GM15510 (cell line): ENCODE measurements around the gene RHOG.
A peak's percentile ranks its signal among the peaks of the same experiment; 100 is the strongest.

ENCODE experiments used
- POLR2A ChIP-seq: IDR thresholded peaks from 3 replicates; pipeline ENCODE4 v1.6.1; 2011; ENCODE audit warnings: borderline replicate concordance; ENCODE audit not compliant: insufficient read length; ENCODE audit errors: extremely low read depth

RHOG gene

DNA sequence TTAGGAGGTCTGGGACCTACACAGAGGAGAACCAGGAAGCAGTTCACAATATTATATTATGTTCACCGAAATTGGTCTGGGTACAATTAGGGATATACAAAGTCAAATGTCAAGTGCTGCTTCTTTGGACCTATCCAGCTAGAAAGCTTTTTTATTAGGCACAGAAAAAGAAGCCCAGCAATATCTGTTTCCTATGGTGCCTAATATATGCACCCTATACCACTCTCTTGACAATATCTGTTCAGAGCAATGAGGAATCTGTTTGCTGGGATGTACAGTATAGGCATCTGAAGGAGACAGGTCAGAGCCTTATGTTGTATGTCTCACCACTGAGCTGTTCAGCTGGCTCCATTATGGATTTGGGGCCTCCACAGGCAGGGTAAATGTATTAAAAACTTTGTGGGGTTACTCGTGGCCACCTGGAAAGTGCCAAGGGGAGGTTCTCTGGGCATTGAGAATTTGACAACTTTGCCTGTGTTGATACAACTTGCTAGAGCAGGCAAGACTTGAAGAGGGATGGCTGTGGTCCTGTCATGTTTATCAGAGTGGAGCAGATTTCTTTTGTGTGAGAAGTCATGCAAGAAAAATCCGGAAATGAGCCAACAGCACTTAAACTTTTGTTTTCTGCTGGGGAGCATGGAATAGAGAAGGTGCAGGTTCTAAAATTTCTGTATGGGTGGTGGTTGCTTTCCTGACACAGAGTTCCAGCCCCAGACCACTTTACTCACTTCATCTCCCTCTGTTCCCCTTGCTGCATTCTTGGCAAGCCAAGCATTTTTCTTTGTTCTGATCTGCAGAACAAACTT, 24.8 kb upstream of the RHOG start:
- TF ChIP-seq POLR2A = no peak

- no peak for TF ChIP-seq POLR2A
Measured at GRCh38 chr11:3861683-3862082, 20.9 kb upstream of the RHOG start.

- TF ChIP-seq POLR2A = no peak
Measured at GRCh38 chr11:3860375-3860774, 19.6 kb upstream of the RHOG start.

DNA sequence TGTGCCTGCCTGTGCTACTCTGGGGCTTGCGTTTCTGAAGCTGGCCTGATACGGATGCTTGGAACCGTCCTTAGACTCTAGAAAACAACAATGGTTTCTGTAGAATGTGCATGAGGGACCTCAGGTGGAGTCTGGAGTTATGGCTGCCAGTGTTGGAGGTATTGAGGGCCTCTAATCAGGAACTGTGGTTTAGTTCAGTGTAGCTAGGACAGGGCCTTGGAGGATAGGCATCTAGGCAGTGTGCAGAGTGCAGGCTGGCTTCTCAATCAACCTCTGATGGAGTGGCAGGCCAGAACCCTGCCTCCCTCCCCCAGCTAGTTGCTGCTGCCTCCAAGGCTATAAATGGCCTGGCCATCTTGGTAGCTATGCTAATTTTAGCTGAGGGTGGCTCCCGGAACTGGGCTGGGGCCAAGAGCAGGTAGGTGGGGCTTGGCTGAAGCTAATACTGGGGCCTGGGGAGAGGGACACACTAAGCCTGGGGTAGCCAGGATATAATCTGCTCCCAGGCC, 18.7 kb upstream of the RHOG start:
- TF ChIP-seq POLR2A = peak; percentile 45

DNA sequence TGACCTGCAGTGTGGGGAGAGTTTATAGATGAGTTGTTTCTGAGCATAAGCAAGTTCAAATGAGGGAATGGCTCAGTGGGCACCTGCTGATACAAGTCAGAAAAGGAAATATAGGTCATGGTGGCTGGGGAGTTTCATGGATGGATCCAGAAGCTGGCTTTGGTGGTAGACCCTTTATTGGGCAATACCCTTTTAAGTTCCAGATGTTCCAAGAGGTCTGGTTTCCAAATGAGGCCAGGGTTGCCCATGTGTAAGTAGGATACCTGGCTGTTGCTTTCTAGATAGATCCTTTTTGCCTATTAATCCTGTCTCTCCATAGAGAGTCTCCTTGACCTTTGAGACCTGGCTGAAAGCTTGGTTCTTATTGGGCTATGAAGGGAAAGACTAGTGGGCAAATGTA, 16.9 kb upstream of the RHOG start:
- no peak for TF ChIP-seq POLR2A

DNA sequence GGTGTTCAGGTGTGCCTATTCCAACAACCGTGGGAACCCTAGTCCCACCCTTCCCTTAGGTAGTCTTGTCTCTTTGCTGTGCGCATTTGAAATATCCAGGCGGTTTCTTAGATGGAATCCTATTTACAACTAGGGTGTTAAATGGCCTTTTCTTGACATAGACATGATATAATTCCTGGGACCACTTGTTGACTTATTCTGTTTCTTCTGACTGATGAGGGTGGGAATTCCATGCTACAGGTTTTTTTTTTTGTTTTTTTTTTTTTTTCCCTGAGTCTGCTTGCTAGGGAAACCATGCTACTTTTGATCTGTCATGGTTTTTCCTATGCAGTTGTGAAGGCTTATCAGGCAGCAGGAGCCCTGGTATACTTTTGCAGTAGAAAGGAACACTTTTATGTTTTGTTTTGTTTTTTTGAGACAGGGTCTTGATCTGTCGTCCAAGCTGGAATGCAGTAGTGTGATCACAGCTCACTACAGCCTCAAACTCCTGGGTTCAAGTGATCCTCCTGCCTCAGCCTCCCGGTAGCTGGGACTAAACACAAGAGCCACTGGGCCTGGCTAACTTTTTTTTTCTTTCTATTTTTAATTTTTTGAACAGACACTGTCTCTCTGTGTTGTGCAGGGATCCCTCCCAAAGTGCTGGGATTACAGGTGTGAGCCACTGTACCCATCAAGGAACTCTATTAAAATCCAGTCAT, 16.2 kb upstream of the RHOG start:
- TF ChIP-seq POLR2A = no peak

DNA sequence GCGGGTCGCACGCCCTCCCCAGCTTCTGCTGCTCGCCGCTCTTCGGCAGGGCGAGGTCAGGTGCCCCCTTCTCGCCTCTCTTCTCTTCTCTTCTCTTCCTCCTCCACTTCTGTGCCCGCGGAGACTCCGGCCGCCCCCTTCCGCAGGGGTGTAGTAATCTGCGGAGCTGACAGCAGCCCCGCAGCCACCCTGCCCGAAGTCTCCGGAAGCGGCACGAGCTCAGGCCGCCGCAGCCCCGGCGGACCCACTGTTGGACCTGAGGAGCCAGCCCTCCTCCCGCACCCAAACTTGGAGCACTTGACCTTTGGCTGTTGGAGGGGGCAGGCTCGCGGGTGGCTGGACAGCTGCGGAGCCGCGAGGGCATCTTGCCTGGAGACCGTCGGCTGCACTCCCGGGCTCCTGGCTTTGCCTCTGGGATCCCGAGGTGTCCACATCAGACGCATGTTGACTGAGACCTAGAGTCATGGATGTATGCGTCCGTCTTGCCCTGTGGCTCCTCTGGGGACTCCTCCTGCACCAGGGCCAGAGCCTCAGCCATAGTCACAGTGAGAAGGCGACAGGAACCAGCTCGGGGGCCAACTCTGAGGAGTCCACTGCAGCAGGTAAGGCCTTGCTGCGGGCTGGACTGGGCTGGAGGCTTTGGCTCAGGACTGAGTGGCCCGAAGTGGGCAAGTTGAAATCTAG, 15.2 kb upstream of the RHOG start:
- no peak for TF ChIP-seq POLR2A

GRCh38 chr11:3854977-3855807, 14.4 kb upstream of the RHOG start, which contains the start of gene STIM1:
Gene STIM1 (plus strand): TSS chr11:3855664. CDS start chr11:3856271, 607 bp downstream.
- peak; percentile 52 for TF ChIP-seq POLR2A

GRCh38 chr11:3854660-3854976, 13.9 kb upstream of the RHOG start:
- TF ChIP-seq POLR2A = peak; percentile 6

- TF ChIP-seq POLR2A = peak; percentile 42
Measured at GRCh38 chr11:3853899-3854659, 13.3 kb upstream of the RHOG start.

GRCh38 chr11:3853545-3853842, 12.7 kb upstream of the RHOG start:
- no peak for TF ChIP-seq POLR2A

- TF ChIP-seq POLR2A = no peak
Measured at GRCh38 chr11:3849297-3849874, 8.6 kb upstream of the RHOG start.

DNA sequence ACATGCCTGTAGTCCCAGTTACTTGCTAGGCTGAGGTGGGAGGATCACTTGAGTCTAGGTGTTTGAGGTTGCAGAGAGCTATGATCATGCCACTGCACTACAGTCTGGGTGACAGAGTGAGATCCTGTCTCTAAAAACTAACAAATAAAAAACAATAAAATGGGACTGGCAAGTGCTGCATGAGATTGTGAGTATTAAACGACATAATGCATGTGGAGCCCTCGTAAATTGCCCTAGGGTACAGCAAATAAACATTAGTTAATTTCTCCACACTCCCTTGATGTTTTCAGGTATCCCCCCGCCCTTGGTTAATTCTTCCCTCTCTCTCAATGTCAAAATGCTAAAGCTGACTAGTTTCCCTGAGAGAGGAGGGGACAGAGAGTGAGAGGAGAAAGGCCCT, 4.9 kb upstream of the RHOG start:
- TF ChIP-seq POLR2A = no peak

DNA sequence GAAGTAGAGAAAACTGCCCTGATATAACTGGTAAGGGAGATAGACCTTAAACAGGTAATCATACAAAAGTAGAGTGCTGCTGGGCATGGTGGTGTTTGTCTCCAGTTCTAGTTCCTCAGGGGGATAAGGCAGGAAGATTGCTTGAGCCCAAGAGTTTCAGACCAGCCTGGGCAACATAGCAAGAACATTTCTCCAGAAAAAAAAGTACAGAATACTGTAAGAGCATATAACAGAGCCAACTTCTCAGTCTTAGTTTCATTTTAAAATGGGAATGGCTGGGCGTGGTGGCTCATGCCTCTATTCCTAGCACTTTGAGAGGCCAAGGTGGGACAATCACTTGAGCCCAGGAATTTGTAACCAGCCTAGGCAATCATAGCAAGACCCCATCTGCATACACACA, 4.5 kb upstream of the RHOG start:
- TF ChIP-seq POLR2A = no peak
